HL-60 (cell line): Measurements from ENCODE around the gene BSN.

Source experiments
- DNase-seq, 2 experiments: peaks; one replicate each; pipeline ENCODE4 v3.0.0-alpha.2; 2010 to 2020; ENCODE audit warnings: low read depth in 1 of 2, low spot score in 1 of 2
- H3K27ac ChIP-seq: fragments of 250-450 bp; sonication (Bioruptor Pico); replicated peaks from 2 replicates; pipeline ENCODE4 v1.5.1; 2020; ENCODE audit warnings: mild to moderate bottlenecking, moderate library complexity
- H3K27me3 ChIP-seq: fragments of 250-450 bp; sonication (Bioruptor Pico); 2 replicates; pipeline ENCODE4 v1.5.1; 2021; ENCODE audit warnings: mild to moderate bottlenecking, moderate library complexity; ENCODE audit not compliant: insufficient read depth, poor library complexity, severe bottlenecking
- H3K4me3 ChIP-seq: replicated peaks from 2 replicates; pipeline ENCODE4 v1.5.1; 2011; ENCODE audit warnings: mild to moderate bottlenecking, control low read depth, low read length; ENCODE audit not compliant: insufficient read depth
- GABPA ChIP-seq: IDR thresholded peaks from 2 replicates; pipeline ENCODE4 v1.6.1; 2012; ENCODE audit warnings: low read depth
- POLR2AphosphoS5 ChIP-seq: IDR thresholded peaks from 2 replicates; pipeline ENCODE4 v1.6.1; 2012; ENCODE audit warnings: low read depth
- SPI1 ChIP-seq: IDR thresholded peaks from 2 replicates; pipeline ENCODE4 v1.6.1; 2012; ENCODE audit warnings: low read depth, mild to moderate bottlenecking, borderline replicate concordance
- long read RNA-seq: library from polyadenylated mRNA; unstranded; transcript quantifications from one replicate; pipeline ENCODE4 v2.0.0, GENCODE V29; 2020
- TF ChIP-seq, protein P1 (sequence below): IDR thresholded peaks from 2 replicates; pipeline ENCODE4 v1.6.1; 2012; ENCODE audit warnings: low read depth; ENCODE audit not compliant: insufficient replicate concordance
- TF ChIP-seq, protein P2 (sequence below): IDR thresholded peaks from one replicate; pipeline ENCODE4 v1.5.1; 2011; ENCODE audit warnings: low read length, control low read depth, inconsistent platforms; ENCODE audit not compliant: insufficient read depth

The BSN gene, protein sequence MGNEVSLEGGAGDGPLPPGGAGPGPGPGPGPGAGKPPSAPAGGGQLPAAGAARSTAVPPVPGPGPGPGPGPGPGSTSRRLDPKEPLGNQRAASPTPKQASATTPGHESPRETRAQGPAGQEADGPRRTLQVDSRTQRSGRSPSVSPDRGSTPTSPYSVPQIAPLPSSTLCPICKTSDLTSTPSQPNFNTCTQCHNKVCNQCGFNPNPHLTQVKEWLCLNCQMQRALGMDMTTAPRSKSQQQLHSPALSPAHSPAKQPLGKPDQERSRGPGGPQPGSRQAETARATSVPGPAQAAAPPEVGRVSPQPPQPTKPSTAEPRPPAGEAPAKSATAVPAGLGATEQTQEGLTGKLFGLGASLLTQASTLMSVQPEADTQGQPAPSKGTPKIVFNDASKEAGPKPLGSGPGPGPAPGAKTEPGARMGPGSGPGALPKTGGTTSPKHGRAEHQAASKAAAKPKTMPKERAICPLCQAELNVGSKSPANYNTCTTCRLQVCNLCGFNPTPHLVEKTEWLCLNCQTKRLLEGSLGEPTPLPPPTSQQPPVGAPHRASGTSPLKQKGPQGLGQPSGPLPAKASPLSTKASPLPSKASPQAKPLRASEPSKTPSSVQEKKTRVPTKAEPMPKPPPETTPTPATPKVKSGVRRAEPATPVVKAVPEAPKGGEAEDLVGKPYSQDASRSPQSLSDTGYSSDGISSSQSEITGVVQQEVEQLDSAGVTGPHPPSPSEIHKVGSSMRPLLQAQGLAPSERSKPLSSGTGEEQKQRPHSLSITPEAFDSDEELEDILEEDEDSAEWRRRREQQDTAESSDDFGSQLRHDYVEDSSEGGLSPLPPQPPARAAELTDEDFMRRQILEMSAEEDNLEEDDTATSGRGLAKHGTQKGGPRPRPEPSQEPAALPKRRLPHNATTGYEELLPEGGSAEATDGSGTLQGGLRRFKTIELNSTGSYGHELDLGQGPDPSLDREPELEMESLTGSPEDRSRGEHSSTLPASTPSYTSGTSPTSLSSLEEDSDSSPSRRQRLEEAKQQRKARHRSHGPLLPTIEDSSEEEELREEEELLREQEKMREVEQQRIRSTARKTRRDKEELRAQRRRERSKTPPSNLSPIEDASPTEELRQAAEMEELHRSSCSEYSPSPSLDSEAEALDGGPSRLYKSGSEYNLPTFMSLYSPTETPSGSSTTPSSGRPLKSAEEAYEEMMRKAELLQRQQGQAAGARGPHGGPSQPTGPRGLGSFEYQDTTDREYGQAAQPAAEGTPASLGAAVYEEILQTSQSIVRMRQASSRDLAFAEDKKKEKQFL (N-terminal part only)
- long read RNA-seq, result 0 reads

DNA sequence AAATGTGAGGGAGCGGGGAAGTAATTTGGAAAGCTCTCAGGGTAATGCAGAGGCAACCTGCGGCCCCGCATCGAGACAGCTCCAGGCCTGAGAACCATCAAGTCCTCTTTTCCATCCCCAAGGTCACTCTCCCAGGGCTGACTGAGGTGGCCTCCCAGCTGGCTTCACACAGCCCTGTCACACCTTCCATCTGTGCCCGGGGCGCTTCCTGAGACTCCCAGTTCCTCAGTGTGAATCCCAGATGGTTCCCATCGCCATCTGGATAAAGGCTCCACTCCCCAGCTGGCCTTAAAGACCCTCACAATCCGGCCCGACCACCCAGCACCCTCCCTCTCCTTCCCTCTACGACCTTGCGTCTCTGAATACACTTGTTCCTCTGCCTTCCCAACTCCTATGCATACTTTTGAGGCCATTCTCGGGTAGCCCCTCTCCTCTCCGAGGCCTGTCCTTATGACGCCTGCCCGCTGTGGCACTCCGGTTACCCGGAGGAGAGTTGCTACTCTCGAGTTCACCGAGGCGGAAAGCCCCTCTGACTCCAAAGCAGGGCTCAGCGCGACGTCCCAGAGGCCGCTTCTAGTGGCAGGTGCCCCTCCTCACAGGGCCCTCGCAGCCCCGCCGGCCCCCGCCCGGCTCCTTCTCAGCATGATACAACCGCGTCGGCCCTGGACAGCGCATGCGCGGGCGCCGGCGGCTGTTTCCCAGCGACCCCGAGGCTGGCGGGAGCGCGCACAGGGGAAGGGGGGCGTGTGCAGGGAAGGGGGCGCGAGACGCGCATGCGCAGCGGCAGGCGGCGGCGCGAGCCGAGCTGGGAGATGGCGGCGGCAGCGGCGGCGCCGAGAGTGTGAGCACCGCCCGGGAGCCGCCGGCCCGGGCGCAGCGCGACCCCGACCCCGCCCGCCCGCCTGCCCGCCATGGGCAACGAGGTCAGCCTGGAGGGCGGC is at the start of gene BSN:
Gene BSN (plus strand): TSS at position 786 of the 941 bp plus-strand sequence. CDS start 126 bp downstream, at position 912.
- H3K27ac ChIP-seq, result no peak within 1 kb of the TSS
- peak within 1 kb of the TSS; percentile 46 for H3K4me3 ChIP-seq
- H3K27me3 ChIP-seq, result peaks cover 10% of the 10 kb centered on the region
- TF ChIP-seq POLR2AphosphoS5 (no peak), SPI1 (no peak), GABPA (no peak)
- TF ChIP-seq, protein P1, sequence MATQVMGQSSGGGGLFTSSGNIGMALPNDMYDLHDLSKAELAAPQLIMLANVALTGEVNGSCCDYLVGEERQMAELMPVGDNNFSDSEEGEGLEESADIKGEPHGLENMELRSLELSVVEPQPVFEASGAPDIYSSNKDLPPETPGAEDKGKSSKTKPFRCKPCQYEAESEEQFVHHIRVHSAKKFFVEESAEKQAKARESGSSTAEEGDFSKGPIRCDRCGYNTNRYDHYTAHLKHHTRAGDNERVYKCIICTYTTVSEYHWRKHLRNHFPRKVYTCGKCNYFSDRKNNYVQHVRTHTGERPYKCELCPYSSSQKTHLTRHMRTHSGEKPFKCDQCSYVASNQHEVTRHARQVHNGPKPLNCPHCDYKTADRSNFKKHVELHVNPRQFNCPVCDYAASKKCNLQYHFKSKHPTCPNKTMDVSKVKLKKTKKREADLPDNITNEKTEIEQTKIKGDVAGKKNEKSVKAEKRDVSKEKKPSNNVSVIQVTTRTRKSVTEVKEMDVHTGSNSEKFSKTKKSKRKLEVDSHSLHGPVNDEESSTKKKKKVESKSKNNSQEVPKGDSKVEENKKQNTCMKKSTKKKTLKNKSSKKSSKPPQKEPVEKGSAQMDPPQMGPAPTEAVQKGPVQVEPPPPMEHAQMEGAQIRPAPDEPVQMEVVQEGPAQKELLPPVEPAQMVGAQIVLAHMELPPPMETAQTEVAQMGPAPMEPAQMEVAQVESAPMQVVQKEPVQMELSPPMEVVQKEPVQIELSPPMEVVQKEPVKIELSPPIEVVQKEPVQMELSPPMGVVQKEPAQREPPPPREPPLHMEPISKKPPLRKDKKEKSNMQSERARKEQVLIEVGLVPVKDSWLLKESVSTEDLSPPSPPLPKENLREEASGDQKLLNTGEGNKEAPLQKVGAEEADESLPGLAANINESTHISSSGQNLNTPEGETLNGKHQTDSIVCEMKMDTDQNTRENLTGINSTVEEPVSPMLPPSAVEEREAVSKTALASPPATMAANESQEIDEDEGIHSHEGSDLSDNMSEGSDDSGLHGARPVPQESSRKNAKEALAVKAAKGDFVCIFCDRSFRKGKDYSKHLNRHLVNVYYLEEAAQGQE, result no peak
- TF ChIP-seq, protein P2, sequence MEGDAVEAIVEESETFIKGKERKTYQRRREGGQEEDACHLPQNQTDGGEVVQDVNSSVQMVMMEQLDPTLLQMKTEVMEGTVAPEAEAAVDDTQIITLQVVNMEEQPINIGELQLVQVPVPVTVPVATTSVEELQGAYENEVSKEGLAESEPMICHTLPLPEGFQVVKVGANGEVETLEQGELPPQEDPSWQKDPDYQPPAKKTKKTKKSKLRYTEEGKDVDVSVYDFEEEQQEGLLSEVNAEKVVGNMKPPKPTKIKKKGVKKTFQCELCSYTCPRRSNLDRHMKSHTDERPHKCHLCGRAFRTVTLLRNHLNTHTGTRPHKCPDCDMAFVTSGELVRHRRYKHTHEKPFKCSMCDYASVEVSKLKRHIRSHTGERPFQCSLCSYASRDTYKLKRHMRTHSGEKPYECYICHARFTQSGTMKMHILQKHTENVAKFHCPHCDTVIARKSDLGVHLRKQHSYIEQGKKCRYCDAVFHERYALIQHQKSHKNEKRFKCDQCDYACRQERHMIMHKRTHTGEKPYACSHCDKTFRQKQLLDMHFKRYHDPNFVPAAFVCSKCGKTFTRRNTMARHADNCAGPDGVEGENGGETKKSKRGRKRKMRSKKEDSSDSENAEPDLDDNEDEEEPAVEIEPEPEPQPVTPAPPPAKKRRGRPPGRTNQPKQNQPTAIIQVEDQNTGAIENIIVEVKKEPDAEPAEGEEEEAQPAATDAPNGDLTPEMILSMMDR, result no peak
- peak; percentile 49 to 62 for DNase-seq

DNA sequence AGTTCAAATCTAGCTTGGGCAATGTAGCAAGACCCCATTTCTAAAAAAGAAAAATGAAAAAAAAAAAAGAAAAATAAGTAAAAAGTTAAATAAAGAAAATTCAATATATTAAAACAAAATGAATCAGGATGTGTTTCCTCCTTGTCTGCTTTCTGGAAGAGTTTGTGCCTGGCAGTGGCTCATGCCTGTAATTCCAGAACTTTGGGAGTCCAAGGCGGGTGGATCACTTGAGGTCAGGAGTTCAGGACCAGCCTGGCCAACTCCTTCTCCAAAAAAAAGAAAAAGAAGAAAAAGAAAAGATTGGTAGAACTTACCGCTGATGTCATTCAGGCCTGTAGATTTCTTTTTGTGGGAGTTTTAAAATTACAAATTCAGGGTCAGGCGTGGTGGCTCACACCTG is 47.4 kb upstream of the BSN start:
- no peak for DNase-seq
- TF ChIP-seq, protein P1, result no peak
- H3K27me3 ChIP-seq, result no peaks in the 10 kb centered on the region
- no peak overlapping the region for H3K4me3 ChIP-seq
- H3K27ac ChIP-seq, result no peak overlapping the region

DNA sequence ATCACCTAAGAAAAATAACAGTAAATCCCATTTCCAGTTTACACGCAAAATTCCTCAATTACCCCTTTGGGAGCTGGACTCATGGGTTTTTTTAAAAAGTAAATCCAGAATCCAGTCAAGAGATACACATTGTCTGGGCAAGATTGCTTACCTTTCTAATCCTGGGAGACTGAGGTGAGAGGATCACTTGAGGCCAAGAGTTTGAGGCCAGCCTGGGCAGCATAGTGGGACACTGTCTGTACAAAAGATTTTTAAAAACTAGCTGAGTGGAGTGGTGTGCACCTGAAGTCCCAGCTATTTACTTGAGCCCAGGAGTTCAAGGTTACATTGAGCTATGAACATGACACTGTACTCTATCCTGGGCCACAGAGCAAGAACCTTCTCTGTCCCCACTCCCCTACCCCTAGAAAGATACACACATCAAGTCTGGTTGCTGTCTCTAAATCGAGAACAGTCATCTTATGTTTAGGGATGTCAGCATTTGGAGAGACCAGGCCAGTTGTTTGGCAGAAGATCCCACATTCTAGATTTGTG is 45.2 kb upstream of the BSN start:
- no peak for DNase-seq
- TF ChIP-seq POLR2AphosphoS5, result no peak
- TF ChIP-seq, protein P2, result no peak
- TF ChIP-seq SPI1, result no peak
- TF ChIP-seq GABPA, result no peak
- TF ChIP-seq, protein P1, result no peak
- H3K4me3 ChIP-seq, result no peak overlapping the region
- H3K27me3 ChIP-seq, result no peaks in the 10 kb centered on the region
- no peak overlapping the region for H3K27ac ChIP-seq
